ENCODE data around the gene ITGB7.

ITGB7 gene

DNA sequence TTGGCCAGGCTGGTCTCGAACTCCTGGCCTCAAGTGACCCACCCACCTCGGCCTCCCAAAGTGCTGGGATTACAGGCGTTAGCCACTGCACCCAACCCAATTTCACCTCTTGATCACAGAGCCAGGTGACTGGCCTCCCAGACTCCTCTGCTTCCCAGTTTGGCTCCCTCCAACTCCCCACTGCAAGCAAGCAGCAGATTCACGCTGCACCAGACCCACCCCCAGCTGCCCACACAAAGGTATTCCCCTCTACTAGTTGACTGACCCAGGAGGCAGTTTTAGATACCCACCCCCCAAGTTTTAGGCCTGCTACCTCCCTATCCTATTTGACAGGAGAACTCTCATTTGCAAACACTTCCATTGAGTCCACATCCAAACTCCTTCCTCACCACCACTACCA is 19.8 kb upstream of the ITGB7 start:
- Histone ChIP-seq H3K27me3 (ENCODE audit: control insufficient read depth, insufficient read depth, low read length) (no peaks in the 10 kb centered on the region), H3K9ac (ENCODE audit: low read length) (no peak overlapping the region), H3K36me3 (ENCODE audit: control insufficient read depth, insufficient read depth, low read length) (peaks cover 5% of the 10 kb centered on the region), H3K9me3 (ENCODE audit: control insufficient read depth, low read length) (no peaks in the 10 kb centered on the region), H3K4me1 (ENCODE audit: control insufficient read depth, insufficient read depth, low read length) (peaks cover 73% of the 10 kb centered on the region), H3K4me3 (ENCODE audit: low read length) (no peak overlapping the region)

GRCh38 chr12:53225635-53226424 is 18.8 kb upstream of the ITGB7 start:
- H3K9me3 ChIP-seq (ENCODE audit: control insufficient read depth, low read length): no peaks in the 10 kb centered on the region
- H3K4me3 ChIP-seq (ENCODE audit: low read length): no peak overlapping the region
- peaks cover 68% of the 10 kb centered on the region for H3K4me1 ChIP-seq (ENCODE audit: control insufficient read depth, insufficient read depth, low read length)
- peaks cover 5% of the 10 kb centered on the region for H3K36me3 ChIP-seq (ENCODE audit: control insufficient read depth, insufficient read depth, low read length)
- no peak overlapping the region for H3K9ac ChIP-seq (ENCODE audit: low read length)
- no peaks in the 10 kb centered on the region for H3K27me3 ChIP-seq (ENCODE audit: control insufficient read depth, insufficient read depth, low read length)

DNA sequence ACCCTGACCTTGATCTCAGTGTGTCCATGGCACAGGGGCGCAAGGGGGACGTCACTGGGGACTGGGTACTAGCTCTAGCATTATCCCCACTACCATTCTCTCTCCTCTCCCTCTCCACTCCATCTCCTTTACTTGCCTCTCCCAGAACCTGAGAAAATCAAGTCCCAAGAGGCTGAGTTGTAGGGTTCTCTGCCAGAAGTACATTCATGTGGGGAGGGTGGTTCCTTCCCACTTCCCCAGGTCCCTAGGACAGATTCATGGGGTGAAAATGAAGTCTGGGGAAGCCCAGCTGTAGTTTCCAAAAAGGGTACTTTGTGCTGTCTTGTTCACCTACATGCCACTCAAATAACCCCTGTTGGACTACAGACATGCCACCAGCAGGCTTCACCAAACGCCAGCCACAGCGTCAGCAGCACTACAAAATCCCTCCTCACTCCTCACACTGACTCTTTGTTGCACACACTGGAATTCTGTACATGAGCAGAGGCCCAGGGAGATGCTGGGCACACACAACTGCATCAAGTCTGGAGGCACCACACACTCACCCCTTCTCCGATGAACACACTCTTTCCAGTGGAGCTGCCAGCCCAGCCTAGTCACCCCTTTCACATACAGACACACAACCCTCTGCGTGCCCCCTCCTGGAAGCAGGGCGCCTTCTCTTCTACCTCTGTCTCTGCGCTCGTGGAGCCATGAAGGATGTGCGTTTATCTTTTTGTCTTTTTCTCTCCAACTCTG is 18.0 kb upstream of the ITGB7 start:
- Histone ChIP-seq H3K4me1 (ENCODE audit: control insufficient read depth, insufficient read depth, low read length) (peaks cover 63% of the 10 kb centered on the region), H3K9ac (ENCODE audit: low read length) (no peak overlapping the region), H3K9me3 (ENCODE audit: control insufficient read depth, low read length) (no peaks in the 10 kb centered on the region), H3K27me3 (ENCODE audit: control insufficient read depth, insufficient read depth, low read length) (no peaks in the 10 kb centered on the region), H3K36me3 (ENCODE audit: control insufficient read depth, insufficient read depth, low read length) (peaks cover 5% of the 10 kb centered on the region), H3K4me3 (ENCODE audit: low read length) (no peak overlapping the region)

DNA sequence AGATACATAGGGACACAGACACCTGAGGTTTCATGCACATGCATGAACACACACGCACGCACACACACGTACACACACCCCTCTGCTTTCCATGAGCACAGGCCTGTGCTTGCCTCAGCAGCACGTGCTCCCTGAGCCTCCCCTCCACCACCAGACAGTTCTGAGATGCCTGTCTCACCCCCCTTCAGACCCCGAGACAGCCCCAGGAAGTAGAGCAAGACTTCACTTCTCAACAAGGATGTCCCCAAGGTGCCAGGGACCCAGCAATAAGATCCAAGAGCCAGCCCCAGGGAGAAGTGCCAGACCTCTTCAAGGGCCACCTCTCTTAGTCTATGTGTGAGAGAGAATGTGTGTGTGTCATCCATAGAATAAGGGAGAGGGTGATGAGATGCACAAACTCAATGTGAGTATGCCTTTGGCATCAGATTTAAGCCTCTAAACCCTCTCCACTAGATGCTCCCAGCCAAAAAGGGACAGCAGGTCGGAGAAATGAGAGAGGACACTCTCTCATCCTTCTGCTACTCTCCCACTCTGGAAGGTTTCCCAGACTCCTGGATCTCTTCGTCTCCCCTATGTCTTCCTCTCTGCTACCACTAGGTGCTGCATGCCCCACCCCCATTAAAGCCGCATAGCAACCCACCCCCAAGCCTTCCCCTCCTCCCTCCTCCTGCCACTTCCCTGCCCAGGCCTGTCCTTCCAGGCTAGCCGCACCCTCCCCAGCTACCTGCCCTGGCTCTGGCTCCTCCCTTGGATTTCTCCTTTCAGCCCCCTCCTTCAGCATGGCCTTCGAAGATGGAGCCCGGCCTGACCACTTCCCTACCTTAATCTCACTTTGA is 17.2 kb upstream of the ITGB7 start:
- H3K36me3 ChIP-seq (ENCODE audit: control insufficient read depth, insufficient read depth, low read length): peaks cover 5% of the 10 kb centered on the region
- no peaks in the 10 kb centered on the region for H3K27me3 ChIP-seq (ENCODE audit: control insufficient read depth, insufficient read depth, low read length)
- H3K4me3 ChIP-seq (ENCODE audit: low read length): no peak overlapping the region
- H3K9me3 ChIP-seq (ENCODE audit: control insufficient read depth, low read length): no peaks in the 10 kb centered on the region
- H3K4me1 ChIP-seq (ENCODE audit: control insufficient read depth, insufficient read depth, low read length): peaks cover 61% of the 10 kb centered on the region
- H3K9ac ChIP-seq (ENCODE audit: low read length): peak overlapping the region; percentile 5

GRCh38 chr12:53223389-53224060 is 16.5 kb upstream of the ITGB7 start:
- no peaks in the 10 kb centered on the region for H3K27me3 ChIP-seq (ENCODE audit: control insufficient read depth, insufficient read depth, low read length)
- H3K9ac ChIP-seq (ENCODE audit: low read length): peak overlapping the region; percentile 5
- H3K36me3 ChIP-seq (ENCODE audit: control insufficient read depth, insufficient read depth, low read length): peaks cover 5% of the 10 kb centered on the region
- peaks cover 55% of the 10 kb centered on the region for H3K4me1 ChIP-seq (ENCODE audit: control insufficient read depth, insufficient read depth, low read length)
- H3K9me3 ChIP-seq (ENCODE audit: control insufficient read depth, low read length): no peaks in the 10 kb centered on the region
- H3K4me3 ChIP-seq (ENCODE audit: low read length): no peak overlapping the region

- H3K27me3 ChIP-seq (ENCODE audit: control insufficient read depth, insufficient read depth, low read length): no peaks in the 10 kb centered on the region
- peaks cover 59% of the 10 kb centered on the region for H3K4me1 ChIP-seq (ENCODE audit: control insufficient read depth, insufficient read depth, low read length)
- peaks cover 5% of the 10 kb centered on the region for H3K36me3 ChIP-seq (ENCODE audit: control insufficient read depth, insufficient read depth, low read length)
- H3K9ac ChIP-seq (ENCODE audit: low read length): peak overlapping the region; percentile 2
- no peak overlapping the region for H3K4me3 ChIP-seq (ENCODE audit: low read length)
- H3K9me3 ChIP-seq (ENCODE audit: control insufficient read depth, low read length): no peaks in the 10 kb centered on the region
Measured at GRCh38 chr12:53222806-53223261, 15.8 kb upstream of the ITGB7 start.

GRCh38 chr12:53222170-53222721 is 15.2 kb upstream of the ITGB7 start:
- H3K9ac ChIP-seq (ENCODE audit: low read length): peak overlapping the region; percentile 57
- H3K4me1 ChIP-seq (ENCODE audit: control insufficient read depth, insufficient read depth, low read length): peaks cover 64% of the 10 kb centered on the region
- H3K36me3 ChIP-seq (ENCODE audit: control insufficient read depth, insufficient read depth, low read length): no peaks in the 10 kb centered on the region
- H3K9me3 ChIP-seq (ENCODE audit: control insufficient read depth, low read length): no peaks in the 10 kb centered on the region
- no peak overlapping the region for H3K4me3 ChIP-seq (ENCODE audit: low read length)
- H3K27me3 ChIP-seq (ENCODE audit: control insufficient read depth, insufficient read depth, low read length): no peaks in the 10 kb centered on the region

GRCh38 chr12:53221203-53222080 is 14.4 kb upstream of the ITGB7 start:
- peaks cover 72% of the 10 kb centered on the region for H3K4me1 ChIP-seq (ENCODE audit: control insufficient read depth, insufficient read depth, low read length)
- H3K36me3 ChIP-seq (ENCODE audit: control insufficient read depth, insufficient read depth, low read length): no peaks in the 10 kb centered on the region
- peak overlapping the region; percentile 81 for H3K4me3 ChIP-seq (ENCODE audit: low read length)
- no peaks in the 10 kb centered on the region for H3K27me3 ChIP-seq (ENCODE audit: control insufficient read depth, insufficient read depth, low read length)
- no peaks in the 10 kb centered on the region for H3K9me3 ChIP-seq (ENCODE audit: control insufficient read depth, low read length)
- peak overlapping the region; percentile 99 for H3K9ac ChIP-seq (ENCODE audit: low read length)

GRCh38 chr12:53220694-53221202 is 13.7 kb upstream of the ITGB7 start:
- no peaks in the 10 kb centered on the region for H3K9me3 ChIP-seq (ENCODE audit: control insufficient read depth, low read length)
- peak overlapping the region; percentile 99 for H3K9ac ChIP-seq (ENCODE audit: low read length)
- peaks cover 75% of the 10 kb centered on the region for H3K4me1 ChIP-seq (ENCODE audit: control insufficient read depth, insufficient read depth, low read length)
- no peaks in the 10 kb centered on the region for H3K36me3 ChIP-seq (ENCODE audit: control insufficient read depth, insufficient read depth, low read length)
- peak overlapping the region; percentile 81 for H3K4me3 ChIP-seq (ENCODE audit: low read length)
- H3K27me3 ChIP-seq (ENCODE audit: control insufficient read depth, insufficient read depth, low read length): no peaks in the 10 kb centered on the region

DNA sequence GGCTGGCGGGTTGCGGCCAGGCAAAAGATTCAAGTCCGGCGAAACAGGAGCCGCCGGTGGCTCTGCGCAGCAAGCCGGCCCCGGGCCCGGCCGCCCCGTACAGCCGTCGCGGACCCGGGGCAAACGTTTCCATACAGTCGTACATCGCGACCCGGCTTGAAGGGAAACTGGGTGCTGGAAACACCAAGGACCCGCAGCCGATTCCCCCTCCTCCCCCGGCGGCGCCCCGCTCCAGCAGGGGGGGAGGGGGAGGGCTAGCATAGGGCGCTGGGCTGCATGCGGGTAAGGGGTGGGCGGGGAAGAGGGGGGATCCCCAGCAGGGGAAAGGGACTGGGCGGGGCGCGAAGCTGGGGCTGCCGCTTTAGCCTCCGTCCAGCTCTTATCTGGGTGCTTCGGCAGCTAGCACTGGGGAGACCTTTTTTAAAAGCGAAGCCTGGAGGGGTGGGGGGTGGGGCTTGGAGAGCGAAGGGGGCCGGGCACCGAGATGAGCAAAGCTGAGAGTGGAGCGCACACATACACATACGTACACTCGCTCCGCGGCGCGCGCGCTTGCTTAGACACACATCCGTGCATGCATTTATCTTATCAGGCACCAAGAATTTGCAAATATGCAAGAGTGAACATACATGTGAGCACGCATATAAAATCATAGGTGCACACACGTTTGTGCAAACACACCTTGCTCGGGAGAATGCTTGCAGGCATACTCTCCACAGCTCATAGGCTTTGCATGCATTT is 13.1 kb upstream of the ITGB7 start:
- peak overlapping the region; percentile 9 for H3K9ac ChIP-seq (ENCODE audit: low read length)
- peaks cover 69% of the 10 kb centered on the region for H3K4me1 ChIP-seq (ENCODE audit: control insufficient read depth, insufficient read depth, low read length)
- H3K27me3 ChIP-seq (ENCODE audit: control insufficient read depth, insufficient read depth, low read length): no peaks in the 10 kb centered on the region
- H3K9me3 ChIP-seq (ENCODE audit: control insufficient read depth, low read length): no peaks in the 10 kb centered on the region
- peak overlapping the region; percentile 81 for H3K4me3 ChIP-seq (ENCODE audit: low read length)
- no peaks in the 10 kb centered on the region for H3K36me3 ChIP-seq (ENCODE audit: control insufficient read depth, insufficient read depth, low read length)

Data from mucosa of stomach (tissue), 1 donor.